Astrocyte (in vitro differentiated cells and primary cell): ENCODE results near the gene SLC9A4. TPM values are rescaled to one million over a fixed set of nuclear protein-coding genes. Genes with fewer than 3 reads are reported as not detected.
A peak's percentile ranks its signal among the peaks of the same experiment; 100 is the strongest.

Experiments
- DNase-seq: peaks from one replicate; pipeline ENCODE4 v3.0.0-alpha.2; 2010; ENCODE audit warnings: low read depth
- FAIRE-seq: peaks from 2 replicates; lab custom pipeline; 2011; peaks lifted over from hg19 to GRCh38; lab: Jason Lieb, UNC
- H2AFZ ChIP-seq: 2 replicates; pipeline ENCODE4 v1.6.0; 2012; ENCODE audit warnings: low read depth, low read length, inconsistent platforms
- H3K27ac ChIP-seq: 2 replicates; pipeline ENCODE4 v1.5.1; 2011; ENCODE audit warnings: low read depth, low read length, inconsistent platforms
- H3K27me3 ChIP-seq: 2 replicates; pipeline ENCODE4 v1.6.0; 2011; ENCODE audit warnings: low read length, inconsistent platforms; ENCODE audit not compliant: insufficient read depth
- H3K36me3 ChIP-seq: 2 replicates; pipeline ENCODE4 v1.5.1; 2011; ENCODE audit warnings: low read length, inconsistent platforms; ENCODE audit not compliant: insufficient read depth
- H3K4me1 ChIP-seq: 2 replicates; pipeline ENCODE4 v1.5.1; 2011; ENCODE audit warnings: low read length, inconsistent platforms; ENCODE audit not compliant: insufficient read depth
- H3K4me2 ChIP-seq: 2 replicates; pipeline ENCODE4 v1.6.0; 2012; ENCODE audit warnings: low read length, inconsistent platforms
- H3K4me3 ChIP-seq: 2 replicates; pipeline ENCODE4 v1.5.1; 2011; ENCODE audit warnings: low read depth, mild to moderate bottlenecking, low read length, inconsistent platforms; ENCODE audit not compliant: insufficient read depth
- H3K79me2 ChIP-seq: 2 replicates; pipeline ENCODE4 v1.6.0; 2012; ENCODE audit warnings: mild to moderate bottlenecking, low read length, inconsistent platforms; ENCODE audit not compliant: insufficient read depth
- H3K9ac ChIP-seq: 2 replicates; pipeline ENCODE4 v1.6.0; 2012; ENCODE audit warnings: mild to moderate bottlenecking, low read length, inconsistent platforms
- H3K9me3 ChIP-seq: 2 replicates; pipeline ENCODE4 v1.5.1; 2012; ENCODE audit warnings: low read depth, mild to moderate bottlenecking, low read length, inconsistent platforms; ENCODE audit not compliant: insufficient read depth
- H4K20me1 ChIP-seq: 2 replicates; pipeline ENCODE4 v1.6.0; 2012; ENCODE audit warnings: low read length, inconsistent platforms; ENCODE audit not compliant: insufficient read depth
- H3K27ac Mint-ChIP-seq: one replicate; pipeline ENCODE4 v1.8.0; 2021; ENCODE audit warnings: mild to moderate bottlenecking, mixed read lengths; ENCODE audit not compliant: unreplicated experiment
- H3K27me3 Mint-ChIP-seq: one replicate; pipeline ENCODE4 v1.8.0; 2021; ENCODE audit warnings: low read depth, mixed read lengths; ENCODE audit not compliant: unreplicated experiment
- H3K36me3 Mint-ChIP-seq: one replicate; pipeline ENCODE4 v1.8.0; 2021; ENCODE audit warnings: low read depth, mixed read lengths; ENCODE audit not compliant: unreplicated experiment
- H3K4me1 Mint-ChIP-seq: one replicate; pipeline ENCODE4 v1.8.0; 2021; ENCODE audit warnings: low read depth, mixed read lengths; ENCODE audit not compliant: unreplicated experiment
- H3K4me3 Mint-ChIP-seq: one replicate; pipeline ENCODE4 v1.8.0; 2021; ENCODE audit warnings: mild to moderate bottlenecking, moderate library complexity, mixed read lengths; ENCODE audit not compliant: unreplicated experiment
- H3K9me3 Mint-ChIP-seq: one replicate; pipeline ENCODE4 v1.8.0; 2021; ENCODE audit warnings: mild to moderate bottlenecking, mixed read lengths; ENCODE audit not compliant: unreplicated experiment
- CTCF ChIP-seq: IDR thresholded peaks from 2 replicates; pipeline ENCODE4 v1.5.1; 2011; ENCODE audit warnings: low read depth, mild to moderate bottlenecking, inconsistent platforms, low read length, moderate library complexity; ENCODE audit not compliant: insufficient read depth
- EZH2 ChIP-seq: IDR thresholded peaks from 2 replicates; pipeline ENCODE4 v1.6.1; 2012; ENCODE audit warnings: mild to moderate bottlenecking, low read length, inconsistent platforms; ENCODE audit not compliant: insufficient read depth
- total RNA-seq: library from RNA; stranded (reverse); gene quantifications from 2 replicates; pipeline ENCODE4 v1.2.1, GENCODE V29; 2021

The SLC9A4 gene
- total RNA-seq, 1 donor from 2014 or later: 0.09 TPM

- Mint-ChIP-seq H3K9me3 (peaks cover 3% of the 10 kb centered on the region), H3K4me1 (peaks cover 26% of the 10 kb centered on the region), H3K4me3 (no peak overlapping the region), H3K27ac (no peak overlapping the region), H3K36me3 (no peaks in the 10 kb centered on the region), H3K27me3 (peaks cover 5% of the 10 kb centered on the region)
- Histone ChIP-seq H3K27ac (no peak overlapping the region), H4K20me1 (no peaks in the 10 kb centered on the region), H3K36me3 (no peaks in the 10 kb centered on the region), H3K9me3 (no peaks in the 10 kb centered on the region), H3K27me3 (no peaks in the 10 kb centered on the region), H3K4me3 (no peak overlapping the region), H3K79me2 (no peaks in the 10 kb centered on the region), H2AFZ (no peak overlapping the region), H3K4me2 (no peak overlapping the region), H3K4me1 (peaks cover 17% of the 10 kb centered on the region), H3K9ac (no peak overlapping the region)
- FAIRE-seq (no peak), DNase-seq (peak; percentile 43)
- TF ChIP-seq CTCF (no peak), EZH2 (no peak)
Measured at GRCh38 chr2:102509749-102510148, 36.7 kb downstream of the SLC9A4 start.

DNA sequence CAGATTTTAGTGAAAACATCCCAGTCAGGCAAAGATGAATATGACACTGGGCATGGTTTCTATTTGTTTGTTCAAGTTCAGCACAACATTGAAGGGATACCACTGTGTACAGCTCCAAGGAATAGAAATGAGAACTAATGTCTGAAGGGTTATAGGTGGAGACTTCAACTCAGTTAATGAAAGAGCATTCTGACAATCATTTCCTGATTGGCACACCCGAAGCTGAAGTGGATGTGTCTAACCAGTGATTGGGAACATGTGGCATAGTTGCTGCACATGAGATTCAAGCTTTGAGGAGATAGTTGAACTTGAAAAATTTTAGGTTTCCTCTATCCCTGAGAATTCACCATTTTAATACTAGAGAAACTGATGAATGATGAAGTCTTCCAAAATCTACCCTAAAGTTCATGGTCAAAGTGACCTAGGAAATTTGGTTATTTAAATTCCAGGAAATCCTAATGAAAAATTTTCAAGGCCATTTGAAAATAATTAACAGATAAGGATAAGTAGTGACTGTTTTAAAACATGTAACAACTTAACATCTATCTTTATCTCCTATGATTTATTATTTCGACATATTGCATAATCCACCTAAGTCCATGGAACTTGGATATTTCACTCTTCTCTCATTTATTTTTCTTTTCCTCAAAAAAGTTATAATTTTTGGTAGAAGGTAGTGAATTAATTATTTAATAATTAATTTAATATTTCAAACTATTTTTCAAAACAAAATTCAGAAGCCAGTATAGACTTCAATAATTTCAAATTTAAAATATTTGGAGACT is 38.0 kb downstream of the SLC9A4 start:
- DNase-seq (no peak), FAIRE-seq (no peak)
- Histone ChIP-seq H3K9ac (no peak overlapping the region), H3K9me3 (no peaks in the 10 kb centered on the region), H2AFZ (no peak overlapping the region), H3K4me1 (peaks cover 17% of the 10 kb centered on the region), H3K36me3 (no peaks in the 10 kb centered on the region), H3K4me2 (no peak overlapping the region), H3K4me3 (no peak overlapping the region), H4K20me1 (no peaks in the 10 kb centered on the region), H3K27ac (no peak overlapping the region), H3K79me2 (no peaks in the 10 kb centered on the region), H3K27me3 (no peaks in the 10 kb centered on the region)
- H3K4me3 Mint-ChIP-seq: no peak overlapping the region
- peaks cover 3% of the 10 kb centered on the region for H3K9me3 Mint-ChIP-seq
- H3K36me3 Mint-ChIP-seq: no peaks in the 10 kb centered on the region
- no peak overlapping the region for H3K27ac Mint-ChIP-seq
- no peak for TF ChIP-seq CTCF
- no peak for TF ChIP-seq EZH2
- H3K27me3 Mint-ChIP-seq: no peaks in the 10 kb centered on the region
- H3K4me1 Mint-ChIP-seq: peaks cover 27% of the 10 kb centered on the region

DNA sequence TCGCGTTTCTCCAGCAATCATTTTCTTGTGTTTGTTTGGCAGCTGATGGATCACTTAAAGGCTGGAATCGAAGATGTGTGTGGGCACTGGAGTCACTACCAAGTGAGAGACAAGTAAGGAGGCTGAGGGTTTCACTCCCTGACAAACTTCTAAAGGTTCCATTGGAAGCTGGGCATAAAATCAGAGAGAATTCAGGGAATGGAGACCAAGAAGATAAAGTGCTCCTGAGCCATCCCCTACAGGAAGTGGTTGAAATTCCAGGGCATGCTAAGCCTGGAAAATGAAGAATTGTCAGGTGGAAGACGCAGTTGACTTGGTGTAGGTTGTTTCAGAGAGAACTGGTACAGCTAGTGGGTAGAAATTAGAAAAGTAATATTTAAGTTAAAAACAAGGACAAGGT is 39.1 kb downstream of the SLC9A4 start:
- Histone ChIP-seq H2AFZ (no peak overlapping the region), H3K27me3 (no peaks in the 10 kb centered on the region), H3K79me2 (no peaks in the 10 kb centered on the region), H3K9ac (no peak overlapping the region), H4K20me1 (no peaks in the 10 kb centered on the region), H3K36me3 (no peaks in the 10 kb centered on the region), H3K27ac (no peak overlapping the region), H3K4me2 (no peak overlapping the region), H3K4me1 (peaks cover 17% of the 10 kb centered on the region), H3K9me3 (no peaks in the 10 kb centered on the region), H3K4me3 (no peak overlapping the region)
- DNase-seq (no peak), FAIRE-seq (no peak)
- peaks cover 3% of the 10 kb centered on the region for H3K9me3 Mint-ChIP-seq
- H3K27me3 Mint-ChIP-seq: no peaks in the 10 kb centered on the region
- peak overlapping the region; percentile 49 for H3K27ac Mint-ChIP-seq
- no peaks in the 10 kb centered on the region for H3K36me3 Mint-ChIP-seq
- H3K4me1 Mint-ChIP-seq: peaks cover 27% of the 10 kb centered on the region
- no peak for TF ChIP-seq CTCF
- no peak for TF ChIP-seq EZH2
- no peak overlapping the region for H3K4me3 Mint-ChIP-seq
